IMR-90 (cell line): Measurements from ENCODE around the gene C9orf43. TPM values are rescaled to one million over a fixed set of nuclear protein-coding genes. Genes with fewer than 3 reads are reported as not detected.
A peak's percentile ranks its signal among the peaks of the same experiment; 100 is the strongest.

ENCODE experiments used
- ATAC-seq: fragments of 200-7000 bp; cut with Tn5 transposase; 2 replicates; pipeline ENCODE4 v1.9.1; 2020; ENCODE audit warnings: low read depth, mild to moderate bottlenecking, moderate library complexity
- BruUV-seq: library from RNA; stranded (reverse); fragments of 400-500 nt; replicated peaks from 2 replicates; lab custom pipeline; 2021; lab: Mats Ljungman, UMichigan
- CTCF ChIA-PET: fragments of 300-600 bp; formaldehyde crosslinking; extraction: SDS; loops from one replicate; lab custom pipeline; 2021; ENCODE audit warnings: antibody characterized with exemption; lab: Yijun Ruan, JAX
- POLR2A ChIA-PET: fragments of 300-600 bp; sonication (Branson Sonifier 250); formaldehyde crosslinking; loops from one replicate; lab custom pipeline; 2022; ENCODE audit warnings: antibody characterized with exemption; ENCODE audit not compliant: unreplicated experiment; lab: Charles Lee
- DNase-seq: peaks from one replicate; pipeline ENCODE4 v3.0.0; 2013
- H2AFZ ChIP-seq: replicated peaks from 2 replicates; pipeline ENCODE3; 2013; ENCODE audit warnings: low read length, mild to moderate bottlenecking; ENCODE audit not compliant: poor library complexity
- H2AK5ac ChIP-seq: 2 replicates; pipeline ENCODE4 v1.6.1; 2013; ENCODE audit warnings: low read depth, low read length, inconsistent platforms
- H2AK9ac ChIP-seq: replicated peaks from 2 replicates; pipeline ENCODE3; 2013; ENCODE audit warnings: mild to moderate bottlenecking, low read depth, low read length, moderate library complexity; ENCODE audit not compliant: poor library complexity
- H2BK120ac ChIP-seq: 2 replicates; pipeline ENCODE4 v1.6.1; 2013; ENCODE audit warnings: low read depth, low read length, inconsistent platforms
- H2BK15ac ChIP-seq: 3 replicates; pipeline ENCODE4 v1.6.1; 2013; ENCODE audit warnings: low read depth, low read length, inconsistent platforms
- H2BK20ac ChIP-seq: 2 replicates; pipeline ENCODE4 v1.6.1; 2013; ENCODE audit warnings: low read depth, mild to moderate bottlenecking, inconsistent platforms, low read length, moderate library complexity
- H2BK5ac ChIP-seq: 2 replicates; pipeline ENCODE4 v1.6.1; 2013; ENCODE audit warnings: mild to moderate bottlenecking, low read depth, low read length, inconsistent platforms; ENCODE audit not compliant: poor library complexity, severe bottlenecking
- H3K14ac ChIP-seq: replicated peaks from 2 replicates; pipeline ENCODE4 v1.6.1; 2013; ENCODE audit warnings: low read depth, low read length, inconsistent platforms
- H3K18ac ChIP-seq: 2 replicates; pipeline ENCODE4 v1.6.1; 2013; ENCODE audit warnings: low read depth, low read length, control low read depth
- H3K23ac ChIP-seq: 2 replicates; pipeline ENCODE4 v1.6.1; 2013; ENCODE audit warnings: low read depth, low read length, inconsistent platforms
- H3K27ac ChIP-seq: 2 replicates; pipeline ENCODE4 v1.5.1; 2013; ENCODE audit warnings: mild to moderate bottlenecking, control low read depth, low read length; ENCODE audit not compliant: insufficient read depth
- H3K27me3 ChIP-seq: 2 replicates; pipeline ENCODE4 v1.6.1; 2013; ENCODE audit warnings: low read length; ENCODE audit not compliant: control insufficient read depth, insufficient read depth
- H3K36me3 ChIP-seq: 2 replicates; pipeline ENCODE4 v1.6.1; 2013; ENCODE audit warnings: low read length, mixed read lengths; ENCODE audit not compliant: control insufficient read depth, insufficient read depth
- H3K4ac ChIP-seq: 2 replicates; pipeline ENCODE4 v1.6.1; 2013; ENCODE audit warnings: low read depth, low read length, inconsistent platforms
- H3K4me1 ChIP-seq: 2 replicates; pipeline ENCODE4 v1.6.1; 2013; ENCODE audit warnings: low read length, mixed read lengths; ENCODE audit not compliant: control insufficient read depth, insufficient read depth
- H3K4me2 ChIP-seq: 2 replicates; pipeline ENCODE4 v1.6.1; 2013; ENCODE audit warnings: low read depth, mild to moderate bottlenecking, control low read depth, low read length, moderate library complexity
- H3K4me3 ChIP-seq: 2 replicates; pipeline ENCODE4 v1.5.1; 2013; ENCODE audit warnings: low read depth, mild to moderate bottlenecking, control low read depth, low read length, moderate library complexity; ENCODE audit not compliant: insufficient read depth
- H3K56ac ChIP-seq: 2 replicates; pipeline ENCODE4 v1.6.1; 2013; ENCODE audit warnings: low read length, inconsistent platforms; ENCODE audit not compliant: insufficient read depth; ENCODE audit errors: extremely low read depth
- H3K79me1 ChIP-seq, 2 experiments: 2 replicates each; pipeline ENCODE4 v1.6.1; 2013; ENCODE audit warnings: low read length in 2 of 2, inconsistent platforms in 1 of 2, low read depth in 1 of 2
- H3K9ac ChIP-seq: 2 replicates; pipeline ENCODE4 v1.6.1; 2013; ENCODE audit warnings: low read depth, low read length, control low read depth
- H3K9me1 ChIP-seq: 2 replicates; pipeline ENCODE4 v1.6.1; 2013; ENCODE audit warnings: low read length, inconsistent platforms; ENCODE audit not compliant: insufficient read depth
- H3K9me3 ChIP-seq: 2 replicates; pipeline ENCODE4 v1.6.1; 2013; ENCODE audit warnings: low read length; ENCODE audit not compliant: control insufficient read depth, insufficient read depth
- H4K20me1 ChIP-seq: 2 replicates; pipeline ENCODE4 v1.6.1; 2013; ENCODE audit warnings: low read length, inconsistent platforms; ENCODE audit not compliant: insufficient read depth
- H4K5ac ChIP-seq: 2 replicates; pipeline ENCODE4 v1.6.1; 2013; ENCODE audit warnings: mild to moderate bottlenecking, low read depth, low read length, control low read depth
- H4K8ac ChIP-seq, 2 experiments: 2 replicates each; pipeline ENCODE4 v1.6.1; 2013; ENCODE audit warnings: low read depth in 2 of 2, low read length in 2 of 2, control low read depth in 1 of 2, inconsistent platforms in 1 of 2
- H4K91ac ChIP-seq: 2 replicates; pipeline ENCODE4 v1.6.1; 2013; ENCODE audit warnings: low read depth, low read length, inconsistent platforms; ENCODE audit not compliant: insufficient read depth
- CTCF ChIP-seq: conservative IDR thresholded peaks from 2 replicates; pipeline ENCODE4 v1.5.1; 2012; ENCODE audit warnings: mild to moderate bottlenecking, low read depth, low read length, improper control_type of control experiment
- MXI1 ChIP-seq: IDR thresholded peaks from 2 replicates; pipeline ENCODE4 v1.6.1; 2012; ENCODE audit warnings: low read depth, mild to moderate bottlenecking, low read length, moderate library complexity, borderline replicate concordance
- RAD21 ChIP-seq: IDR thresholded peaks from 2 replicates; pipeline ENCODE4 v1.6.1; 2012; ENCODE audit warnings: low read length, improper control_type of control experiment
- SMC3 ChIP-seq: fragments of 150-350 bp; IDR thresholded peaks from 2 replicates; pipeline ENCODE4 v1.6.1; 2016; ENCODE audit warnings: low read depth, mild to moderate bottlenecking, antibody characterized with exemption, low read length, moderate library complexity
- USF2 ChIP-seq: fragments of 150-350 bp; IDR thresholded peaks from 2 replicates; pipeline ENCODE4 v1.6.1; 2017; ENCODE audit warnings: mild to moderate bottlenecking, antibody characterized with exemption, low read length, low read depth
- WGBS, 2 experiments: methylation state at CpG; one replicate each; pipeline versions ENCODE4 v1.1.5 to v1.1.7; 2013; ENCODE audit warnings: missing lambda C conversion rate in 2 of 2; ENCODE audit not compliant: insufficient read length in 1 of 2; ENCODE audit errors: extremely low coverage in 2 of 2; 5-methylcytosine and 5-hydroxymethylcytosine counted together
- dilution Hi-C: fragments of 300-500 bp; cut with HindIII; formaldehyde crosslinking; loops from one replicate; pipeline ENCODE4 v1.14.3; 2018; ENCODE audit warnings: low sequenced_read_pairs; ENCODE audit not compliant: unreplicated experiment
- in situ Hi-C: fragments of 300-500 bp; cut with MboI; formaldehyde crosslinking; loops from 3 replicates; pipeline ENCODE4 v1.14.3; 2019; ENCODE audit warnings: low sequenced_read_pairs, inconsistent platforms, mixed read lengths
- intact Hi-C: fragments of 100-400 bp; cut with micrococcal nuclease; formaldehyde crosslinking; loops from 2 replicates; pipeline ENCODE4 v1.10.0; 2022
- polyA plus RNA-seq, 3 experiments: library from polyadenylated mRNA; depleted of rRNA; stranded (reverse); fragments of >200 nt; gene quantifications; 2 replicates each; pipeline ENCODE4 v1.2.3, GENCODE V29; 2012; ENCODE audit warnings: low replicate concordance in 1 of 3
- total RNA-seq: library from RNA; depleted of rRNA; stranded (reverse); fragments of >200 nt; gene quantifications from 2 replicates; pipeline ENCODE4 v1.2.3, GENCODE V29; 2012

The C9orf43 gene
- total and polyA plus RNA-seq, 2 of the 4 experiments (the other 2 are of a cell fraction): 0.36 to 0.46 TPM

DNA sequence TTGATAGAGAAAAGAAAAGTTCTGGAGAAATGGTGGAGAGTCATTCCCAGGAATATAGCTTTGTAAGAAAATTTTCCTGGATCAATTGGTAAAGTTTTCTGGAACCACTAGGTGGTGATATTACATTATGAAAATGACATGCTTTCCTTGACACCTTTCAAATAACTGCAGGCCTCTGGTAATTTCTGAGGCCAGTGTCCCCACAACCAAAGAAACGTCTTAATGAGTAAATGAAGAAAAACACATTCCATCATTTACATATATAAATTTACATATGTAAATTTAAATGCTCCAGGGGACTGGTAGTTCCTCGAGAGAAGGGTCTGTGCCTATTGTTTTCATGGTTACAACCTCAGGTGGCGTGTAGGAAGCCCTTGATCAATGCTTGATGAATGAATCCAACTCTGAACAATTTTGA is 35.8 kb downstream of the C9orf43 start:
- Histone ChIP-seq H3K4me1 (no peaks in the 10 kb centered on the region), H2AK5ac (peak overlapping the region; percentile 82; the same call in 1 of the 2 replicates), H3K4ac (peak overlapping the region; percentile 47; the same call in 1 of the 2 replicates), H2BK5ac (no peak overlapping the region), H3K36me3 (no peaks in the 10 kb centered on the region), H3K18ac (no peak overlapping the region; the same call in 1 of the 2 replicates), H3K9me1 (no peaks in the 10 kb centered on the region), H3K14ac (0 out of 2 replicates have a peak overlapping the region, but pooled peaks have one; percentile 48), H4K91ac (no peak overlapping the region), H4K8ac (peak overlapping the region in 1 of 2 experiments; percentile 50; a peak in 1 of 4 replicates), H2BK15ac (0 out of 3 replicates have a peak overlapping the region, but pooled peaks have one; percentile 16), H2BK120ac (peak overlapping the region; percentile 47; the same call in 1 of the 2 replicates), H3K79me1 (no peaks in the 10 kb centered on the region), H2BK20ac (peak overlapping the region; percentile 85), H3K9me3 (no peaks in the 10 kb centered on the region), H2AFZ (no peak overlapping the region), H3K4me2 (no peak overlapping the region), H4K20me1 (no peaks in the 10 kb centered on the region), H4K5ac (peak overlapping the region; percentile 23; the same call in 1 of the 2 replicates), H3K23ac (no peak overlapping the region), H3K4me3 (no peak overlapping the region), H3K27ac (no peak overlapping the region), H2AK9ac (no peak overlapping the region), H3K56ac (no peak overlapping the region), H3K27me3 (no peaks in the 10 kb centered on the region), H3K9ac (no peak overlapping the region)
- dilution Hi-C loops (no loop called here), intact Hi-C loops (loop anchor here (2.0 kb wide), 2 partner anchors 144 to 212 kb away; no protein-coding TSS in a partner anchor), in situ Hi-C loops (loop anchor here (5.0 kb wide), 1 partner anchor 211 kb away; no protein-coding TSS in a partner anchor)
- ChIA-PET CTCF (interaction anchor here (0.6 to 2.1 kb wide), 11 partner anchors 9 to 212 kb away, joined by 3 to 14 read pairs (median 5); no protein-coding TSS in a partner anchor), POLR2A (no interaction called here)
- no TSS peak for BruUV-seq
- ATAC-seq (peak; percentile 73), DNase-seq (peak; percentile 55)
- WGBS, 2 experiments: 100% methylated on average over 1 of the region's 3 CpGs; no CpG with 5 or more reads in 1 of the 2 experiments
- TF ChIP-seq RAD21 (peak; percentile 92), SMC3 (peak; percentile 97), CTCF (peak; percentile 73), MXI1 (no peak), USF2 (no peak)
